AG09309 (cell line): ENCODE measurements around the gene ELL.

Experiments
- DNase-seq: peaks from one replicate; pipeline ENCODE4 v3.0.0-alpha.2; 2010; ENCODE audit warnings: low read depth
- H3K4me3 ChIP-seq: 2 replicates; pipeline ENCODE4 v1.5.1; 2011; ENCODE audit warnings: mild to moderate bottlenecking, low read depth, low read length, moderate library complexity; ENCODE audit not compliant: control insufficient read depth
- CTCF ChIP-seq: IDR thresholded peaks from 2 replicates; pipeline ENCODE4 v1.5.1; 2011; ENCODE audit warnings: mild to moderate bottlenecking, low read depth, low read length, inconsistent platforms; ENCODE audit not compliant: insufficient read depth, control insufficient read depth; ENCODE audit errors: missing control alignments

The ELL gene

DNA sequence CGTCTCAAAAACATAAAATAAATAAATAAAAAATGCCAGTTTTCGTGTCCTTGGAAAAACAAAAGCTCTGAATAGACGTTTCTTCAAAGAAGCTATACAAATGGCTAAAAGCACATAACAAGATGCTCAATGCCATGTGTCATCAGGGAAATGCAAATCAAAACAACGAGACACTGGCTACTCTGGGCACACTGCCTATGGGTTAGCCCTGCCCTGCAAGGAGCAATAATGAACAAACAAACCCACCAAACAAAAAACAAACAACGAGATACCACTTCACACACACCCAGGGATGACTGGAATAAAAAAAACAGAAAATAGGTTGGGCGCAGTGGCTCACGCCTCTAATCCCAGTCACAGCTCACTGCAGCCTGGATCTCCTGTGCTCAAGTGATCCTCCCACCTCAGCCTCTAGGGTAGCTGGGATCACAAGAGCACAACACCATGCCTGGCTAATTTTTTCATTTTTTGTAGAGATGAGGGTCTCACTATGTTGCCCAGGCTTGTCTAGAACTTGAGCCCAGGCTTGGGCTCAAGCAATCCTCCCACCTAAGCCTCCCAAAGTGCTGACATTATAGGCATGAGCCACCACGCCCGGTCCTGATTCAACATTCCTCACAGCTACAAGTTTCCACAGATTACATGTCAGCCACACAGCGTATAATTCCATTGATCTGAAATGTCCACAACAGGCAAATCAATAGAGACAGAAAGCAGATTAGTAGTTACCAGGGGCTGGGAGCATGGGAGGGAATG, 68.4 kb downstream of the ELL start:
- no peak for DNase-seq
- no peak for TF ChIP-seq CTCF
- no peak overlapping the region for H3K4me3 ChIP-seq

DNA sequence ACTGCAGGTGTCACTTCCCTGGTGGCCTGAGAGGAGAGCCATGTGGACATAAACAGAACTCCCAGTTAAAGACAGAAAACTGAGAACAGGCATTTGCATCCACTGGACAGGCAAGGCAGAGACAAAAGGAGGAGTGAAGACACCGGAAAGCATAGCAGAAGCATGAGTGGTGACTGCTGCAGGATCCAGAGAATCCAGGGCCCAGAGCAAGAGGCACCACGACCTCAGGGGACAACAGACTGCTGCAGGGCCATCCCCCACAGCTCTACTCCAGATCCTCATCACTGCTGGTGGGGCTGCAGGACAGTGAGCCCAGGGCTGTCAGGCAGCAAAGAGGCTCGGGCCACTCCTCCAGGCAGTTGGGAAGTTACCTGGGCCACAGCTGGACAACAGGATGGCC, 69.5 kb downstream of the ELL start:
- H3K4me3 ChIP-seq = no peak overlapping the region
- DNase-seq = no peak
- no peak for TF ChIP-seq CTCF

- peak; percentile 97 for TF ChIP-seq CTCF
- no peak for DNase-seq
- H3K4me3 ChIP-seq = no peak overlapping the region
Measured at GRCh38 chr19:18450931-18451836, 70.7 kb downstream of the ELL start.

DNA sequence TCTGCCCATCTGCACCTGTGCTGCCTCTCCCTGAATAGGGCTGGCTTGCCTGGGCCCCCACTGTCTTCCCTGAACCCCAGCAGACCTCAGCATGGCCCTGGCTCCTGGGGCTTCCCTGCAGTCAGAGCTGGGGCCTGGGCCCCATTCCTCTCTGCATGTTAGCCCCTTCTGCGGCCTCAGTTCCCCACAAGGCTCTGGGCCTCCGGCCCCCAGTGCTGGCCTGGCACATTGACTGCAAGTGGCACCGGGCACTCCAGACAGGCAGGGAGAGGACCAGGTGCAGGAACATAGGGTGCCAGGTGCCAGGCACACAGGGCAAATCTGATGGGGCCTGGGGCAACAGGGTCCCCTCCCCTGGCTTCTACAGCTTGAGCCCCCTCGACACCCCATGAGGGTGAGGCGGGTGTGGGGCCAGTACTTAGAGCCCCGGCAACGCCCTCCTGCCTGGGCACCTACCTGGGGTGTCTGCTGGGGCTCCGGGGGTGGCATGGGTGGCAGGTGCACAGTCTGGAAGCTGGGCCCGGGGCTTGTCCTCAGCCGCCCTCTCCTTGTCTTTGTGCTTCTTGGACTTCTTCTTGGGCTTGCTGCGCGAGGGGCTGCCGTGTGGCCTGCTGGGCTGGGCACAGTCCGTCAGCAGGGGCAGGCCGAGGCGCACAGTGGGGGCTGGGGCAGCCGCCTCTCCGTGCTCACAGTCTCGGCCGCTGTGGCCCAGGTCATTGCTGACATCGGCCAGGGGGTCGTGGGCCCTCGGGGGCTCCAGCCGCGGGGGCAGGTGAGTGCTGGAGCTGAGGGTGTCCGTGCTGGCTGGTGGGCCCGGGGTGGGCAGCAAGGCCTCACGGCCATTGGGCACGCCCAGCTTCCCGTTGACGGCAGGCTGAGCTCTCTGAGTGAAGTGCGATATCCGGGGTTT, 71.6 kb downstream of the ELL start:
- DNase-seq = no peak
- no peak for TF ChIP-seq CTCF
- no peak overlapping the region for H3K4me3 ChIP-seq

DNA sequence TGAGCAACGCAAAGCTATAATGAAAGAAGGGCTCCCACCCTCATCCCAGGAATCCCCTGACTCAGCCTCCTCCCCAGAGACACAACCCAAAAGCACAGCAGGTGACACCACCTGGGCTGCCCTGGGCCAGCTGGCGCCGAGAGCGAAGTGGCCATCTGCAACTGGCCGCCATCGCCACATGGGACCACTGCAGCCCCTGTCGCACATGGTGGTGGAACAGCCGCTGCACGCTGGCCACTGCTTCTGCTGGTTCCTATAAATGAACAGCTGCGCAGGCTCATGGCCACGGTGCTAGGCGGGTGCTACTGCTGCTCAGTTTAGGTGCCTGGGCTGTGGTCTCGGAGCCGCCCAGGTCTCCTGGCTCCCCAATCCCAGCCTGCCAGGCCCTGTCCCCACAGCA, 72.3 kb downstream of the ELL start:
- no peak for DNase-seq
- TF ChIP-seq CTCF = no peak
- no peak overlapping the region for H3K4me3 ChIP-seq

DNA sequence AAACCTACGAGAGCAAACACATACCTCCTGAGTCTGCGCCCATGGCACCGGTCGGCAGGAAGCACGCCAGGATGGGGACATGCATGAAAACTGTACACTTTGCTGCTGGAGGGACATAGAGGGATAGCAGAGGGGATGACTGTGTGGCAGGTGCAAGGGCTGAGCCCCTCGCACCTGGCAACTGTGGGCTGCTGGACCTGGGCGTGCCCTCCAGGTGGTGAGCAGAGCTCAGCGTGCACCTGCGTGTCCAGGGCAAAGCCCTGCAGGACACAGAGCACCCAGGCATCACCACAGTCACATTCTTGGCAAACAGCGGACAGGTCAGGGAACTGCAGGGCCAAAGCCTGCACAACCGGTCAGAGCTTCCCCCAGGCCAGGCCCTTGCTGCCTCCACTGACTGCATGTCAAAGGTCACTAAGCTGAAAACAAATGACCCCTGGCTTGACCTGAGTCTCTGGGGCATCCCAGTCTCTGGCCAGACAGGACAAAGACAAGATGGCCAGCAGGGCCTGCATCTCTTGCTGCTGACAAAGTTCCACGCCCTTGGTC, 75.0 kb downstream of the ELL start:
- DNase-seq = no peak
- no peak overlapping the region for H3K4me3 ChIP-seq
- TF ChIP-seq CTCF = no peak
